B cell (primary cell): ENCODE data around the gene SP100. TPM values are rescaled to one million over a fixed set of nuclear protein-coding genes. Genes with fewer than 3 reads are reported as not detected.

Source experiments
- ATAC-seq: fragments of 200-7000 bp; cut with Tn5 transposase; one replicate; pipeline ENCODE4 v1.10.0; 2021; ENCODE audit warnings: low read depth, mild to moderate bottlenecking, moderate number of reproducible peaks, moderate library complexity
- CTCF ChIA-PET: fragments of 350-600 bp; sonication (Branson Sonifier 250); formaldehyde crosslinking; loops from one replicate; lab custom pipeline; 2021; ENCODE audit warnings: antibody characterized with exemption, inconsistent platforms; lab: Charles Lee
- POLR2A ChIA-PET: fragments of 350-600 bp; sonication (Branson Sonifier 250); formaldehyde crosslinking; loops from one replicate; lab custom pipeline; 2021; ENCODE audit warnings: antibody characterized with exemption; lab: Charles Lee
- DNase-seq: peaks from one replicate; pipeline ENCODE4 v3.0.0; 2013
- H2AFZ ChIP-seq: 2 replicates; pipeline ENCODE4 v1.6.1; 2012; ENCODE audit warnings: mild to moderate bottlenecking, low read depth, low read length; ENCODE audit not compliant: insufficient read depth, poor library complexity, severe bottlenecking
- H3K27ac ChIP-seq, 2 donors: 1 replicate in 1 of 2; 2 replicates in 1 of 2; pipeline ENCODE4 v1.5.1; 2012 to 2013; ENCODE audit warnings: low read length in 2 of 2, mild to moderate bottlenecking in 2 of 2, moderate library complexity in 1 of 2
- H3K27me3 ChIP-seq, 4 experiments: fragments of 200-600 bp in 1 of 4; sonication (generic) in 1 of 4; replicated peaks in 1 of 4; 1 replicate in 2 of 4; 2 replicates in 2 of 4; pipeline versions ENCODE4 v1.6.1 to v1.7.0; 2013 to 2016; ENCODE audit warnings: low read length in 3 of 4, mild to moderate bottlenecking in 2 of 4, mixed read lengths in 1 of 4, moderate library complexity in 1 of 4; ENCODE audit not compliant: insufficient read depth in 4 of 4, control insufficient read depth in 3 of 4; ENCODE audit errors: control extremely low read depth in 1 of 4
- H3K36me3 ChIP-seq, 2 experiments: replicated peaks in 1 of 2; 1 replicate in 1 of 2; 2 replicates in 1 of 2; pipeline versions ENCODE4 v1.6.1 to v1.7.1; 2013; ENCODE audit warnings: low read length in 1 of 2; ENCODE audit not compliant: insufficient read depth in 2 of 2, control insufficient read depth in 1 of 2; ENCODE audit errors: control extremely low read depth in 1 of 2, extremely low read depth in 1 of 2
- H3K4me1 ChIP-seq, 2 donors: fragments of 200-600 bp in 1 of 2; sonication (generic) in 1 of 2; 1 replicate in 1 of 2; 2 replicates in 1 of 2; pipeline versions ENCODE4 v1.5.1 to v1.6.1; 2013 to 2017; ENCODE audit warnings: low read length in 2 of 2; ENCODE audit not compliant: control insufficient read depth in 2 of 2, insufficient read depth in 2 of 2
- H3K4me2 ChIP-seq: replicated peaks from 2 replicates; pipeline ENCODE3; 2012; ENCODE audit warnings: mild to moderate bottlenecking, low read depth, low read length; ENCODE audit not compliant: poor library complexity, severe bottlenecking
- H3K4me3 ChIP-seq, 5 experiments: fragments of 200-600 bp in 1 of 5; sonication (generic) in 1 of 5; 1 replicate in 3 of 5; 2 replicates in 2 of 5; pipeline versions ENCODE4 v1.5.1 to v1.7.0; 2011 to 2016; ENCODE audit warnings: low read length in 4 of 5, mild to moderate bottlenecking in 4 of 5, low read depth in 2 of 5, control low read depth in 1 of 5, moderate library complexity in 1 of 5; ENCODE audit not compliant: insufficient read depth in 1 of 5; ENCODE audit errors: control extremely low read depth in 1 of 5, extremely low read depth in 1 of 5
- H3K79me2 ChIP-seq: fragments of 200-600 bp; sonication (generic); one replicate; pipeline ENCODE4 v1.6.0; 2016; ENCODE audit warnings: low read length; ENCODE audit not compliant: control insufficient read depth, insufficient read depth
- H3K9ac ChIP-seq: fragments of 200-600 bp; sonication (generic); 2 replicates; pipeline ENCODE4 v1.6.1; 2017; ENCODE audit warnings: mild to moderate bottlenecking, low read length, moderate library complexity
- H3K9me3 ChIP-seq, 3 donors: one replicate each; pipeline versions ENCODE4 v1.6.1 to v1.7.1; 2013; ENCODE audit warnings: low read length in 2 of 3; ENCODE audit not compliant: control insufficient read depth in 2 of 3, insufficient read depth in 1 of 3; ENCODE audit errors: control extremely low read depth in 1 of 3
- H4K20me1 ChIP-seq: 2 replicates; pipeline ENCODE4 v1.6.0; 2012; ENCODE audit warnings: mild to moderate bottlenecking, low read length; ENCODE audit not compliant: insufficient read depth, control insufficient read depth, poor library complexity, severe bottlenecking
- H3K27ac Mint-ChIP-seq: one replicate; pipeline ENCODE4 v1.8.0; 2021; ENCODE audit warnings: mixed read lengths
- H3K27me3 Mint-ChIP-seq: one replicate; pipeline ENCODE4 v1.8.0; 2021; ENCODE audit warnings: mixed read lengths
- H3K4me1 Mint-ChIP-seq: one replicate; pipeline ENCODE4 v1.8.0; 2021; ENCODE audit warnings: mixed read lengths
- H3K4me3 Mint-ChIP-seq: one replicate; pipeline ENCODE4 v1.8.0; 2021; ENCODE audit warnings: mixed read lengths
- H3K9me3 Mint-ChIP-seq: one replicate; pipeline ENCODE4 v1.8.0; 2022; ENCODE audit warnings: mixed read lengths; ENCODE audit not compliant: insufficient read depth
- CTCF ChIP-seq: fragments of 200-600 bp; IDR thresholded peaks from one replicate; pipeline ENCODE4 v1.8.0; 2022; ENCODE audit warnings: antibody characterized with exemption, mild to moderate bottlenecking
- EZH2 ChIP-seq: IDR thresholded peaks from 2 replicates; pipeline ENCODE4 v1.6.1; 2012; ENCODE audit warnings: borderline replicate concordance, low read depth, mild to moderate bottlenecking, moderate library complexity, low read length; ENCODE audit not compliant: insufficient read depth, poor library complexity, severe bottlenecking
- WGBS: methylation state at CpG from one replicate; pipeline ENCODE4 v1.1.5; 2013; ENCODE audit warnings: missing lambda C conversion rate; ENCODE audit not compliant: insufficient coverage; 5-methylcytosine and 5-hydroxymethylcytosine counted together
- intact Hi-C: fragments of 100-400 bp; cut with micrococcal nuclease; formaldehyde crosslinking; loops from one replicate; pipeline ENCODE4 v1.10.0; 2022
- polyA plus RNA-seq: library from polyadenylated mRNA; depleted of rRNA; stranded (reverse); fragments of >200 nt; gene quantifications from 2 replicates; pipeline ENCODE4 v1.2.3, GENCODE V29; 2012
- total RNA-seq, 2 donors: library from RNA; stranded (reverse); fragments of 120-200 nt in 1 of 2; gene quantifications; 1 replicate in 1 of 2; 2 replicates in 1 of 2; pipeline versions ENCODE4 v1.2.3 to v1.2.4, GENCODE V29; 2013 to 2022

SP100 gene
- total and polyA plus RNA-seq, 2 donors (not counting 1 experiment from before 2014, with no cell fraction given) = 209 to 554 TPM

GRCh38 chr2:230412846-230413245, 3.2 kb upstream of the SP100 start:
- Histone ChIP-seq H3K4me1 (peaks cover 54 to 63% of the 10 kb centered on the region in 2 donors), H3K79me2 (peaks cover 44% of the 10 kb centered on the region), H3K27ac (peak overlapping the region in 1 of 2 donors; percentile 92), H3K27me3 (no peaks in the 10 kb centered on the region), H3K9ac (peak overlapping the region; percentile 85), H3K4me3 (peak overlapping the region in 1 of 5 experiments; percentile 69), H3K36me3 (peaks cover 0 to 5% of the 10 kb centered on the region in 2 experiments), H2AFZ (no peak overlapping the region), H3K4me2 (peak overlapping the region; percentile 81), H4K20me1 (no peaks in the 10 kb centered on the region), H3K9me3 (no peaks in the 10 kb centered on the region)
- TF ChIP-seq CTCF = no peak
- TF ChIP-seq EZH2 = no peak
- H3K27ac Mint-ChIP-seq = peak overlapping the region; percentile 99
- 97% methylated on average over 9 of the region's 9 CpGs for WGBS
- CTCF ChIA-PET = interaction anchor here (0.5 to 1.7 kb wide), 2 partner anchors 201 to 253 kb away, joined by 3 to 6 read pairs; no protein-coding TSS in a partner anchor
- H3K9me3 Mint-ChIP-seq = no peaks in the 10 kb centered on the region
- H3K4me3 Mint-ChIP-seq = peak overlapping the region; percentile 98
- DNase-seq = no peak
- intact Hi-C loops = loop anchor here (5.0 kb wide), 2 partner anchors 86 to 299 kb away; partner anchors contain the start of genes CAB39 and SP140L
- ATAC-seq = no peak
- POLR2A ChIA-PET = interaction anchor here (1.4 to 3.2 kb wide), 3 partner anchors 35 to 189 kb away, joined by 3 to 8 read pairs (median 5); partner anchors contain the start of gene SP140L
- H3K27me3 Mint-ChIP-seq = no peaks in the 10 kb centered on the region
- peaks cover 74% of the 10 kb centered on the region for H3K4me1 Mint-ChIP-seq

- Mint-ChIP-seq H3K4me1 (peaks cover 76% of the 10 kb centered on the region), H3K27me3 (no peaks in the 10 kb centered on the region), H3K27ac (peak overlapping the region; percentile 99), H3K9me3 (no peaks in the 10 kb centered on the region), H3K4me3 (peak overlapping the region; percentile 98)
- Histone ChIP-seq H3K27ac (peak overlapping the region; percentile 28 to 92), H3K27me3 (no peaks in the 10 kb centered on the region), H2AFZ (no peak overlapping the region), H3K4me3 (no peak overlapping the region), H3K79me2 (peaks cover 50% of the 10 kb centered on the region), H3K4me1 (peaks cover 56 to 68% of the 10 kb centered on the region in 2 donors), H3K9me3 (no peaks in the 10 kb centered on the region), H3K4me2 (peak overlapping the region; percentile 20), H4K20me1 (no peaks in the 10 kb centered on the region), H3K36me3 (peaks cover 0 to 6% of the 10 kb centered on the region in 2 experiments), H3K9ac (no peak overlapping the region)
- ChIA-PET POLR2A (interaction anchor here (1.4 to 3.2 kb wide), 2 partner anchors 34 to 189 kb away, joined by 5 to 8 read pairs; no protein-coding TSS in a partner anchor), CTCF (no interaction called here)
- ATAC-seq (no peak), DNase-seq (no peak)
- 81% methylated on average over 3 of the region's 3 CpGs for WGBS
- intact Hi-C loops = loop anchor here (5.0 kb wide), 2 partner anchors 86 to 299 kb away; partner anchors contain the start of genes CAB39 and SP140L
- no peak for TF ChIP-seq CTCF
These were observed 2.5 kb upstream of the SP100 start for GRCh38 chr2:230413479-230413878.
